ENCODE data around the gene IQSEC1.

DNA sequence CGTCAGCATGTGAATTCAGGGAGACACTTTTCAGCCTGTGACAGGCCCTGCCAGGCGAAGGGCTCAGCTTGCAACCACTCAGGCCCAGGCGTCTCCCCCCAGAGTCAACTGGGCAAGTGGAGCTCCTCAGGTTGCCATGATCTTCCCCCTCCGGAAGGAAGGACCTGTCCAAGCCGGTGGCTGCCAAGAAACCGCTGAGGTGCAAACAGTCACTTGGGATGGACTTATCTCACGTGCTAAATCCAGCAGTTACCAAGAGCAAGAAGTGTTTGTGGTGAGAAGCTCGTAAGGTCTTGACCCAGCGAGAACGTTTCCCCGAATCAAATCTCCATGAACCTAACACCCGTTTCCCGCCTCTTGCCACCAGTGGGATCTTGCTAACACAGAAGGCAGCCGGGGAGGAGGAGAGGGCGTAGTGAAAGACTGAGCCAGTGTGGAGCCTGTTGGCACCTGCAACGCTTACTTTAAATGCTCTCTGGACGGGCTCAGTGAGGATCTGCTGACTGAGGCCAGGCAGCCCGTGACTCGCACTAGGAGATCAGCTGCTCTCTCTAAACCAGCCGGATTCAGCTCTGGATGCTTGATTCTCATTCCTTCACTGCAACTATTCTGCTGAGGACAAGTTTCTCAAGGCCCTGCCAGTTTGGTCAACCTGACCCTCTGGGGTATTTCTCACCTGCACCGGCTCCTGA lies 39.0 kb downstream of the IQSEC1 start:
- no peak for TF ChIP-seq TAF1 (IDR thresholded peaks at IDR 0.05; ENCODE audit: borderline replicate concordance, low read depth, low read length)
- TF ChIP-seq POLR2A (IDR thresholded peaks at IDR 0.05; ENCODE audit: low read depth, low read length) = no peak
- no peak for TF ChIP-seq POLR2AphosphoS5 (IDR thresholded peaks at IDR 0.05; ENCODE audit: low read depth, low read length)

Measured in GM12892 (cell line).